Hepatocyte (in vitro differentiated cells): ENCODE results near the gene CPSF4. TPM values are rescaled to one million over a fixed set of nuclear protein-coding genes. Genes with fewer than 3 reads are reported as not detected.

ENCODE experiments used
- DNase-seq: peaks from one replicate; pipeline ENCODE4 v3.0.0-alpha.2; 2016; ENCODE audit warnings: low spot score
- H2AFZ ChIP-seq: fragments of 200-600 bp; sonication (generic); 2 replicates; pipeline ENCODE4 v1.6.0; 2016; ENCODE audit warnings: antibody characterized with exemption, mild to moderate bottlenecking
- H3K27ac ChIP-seq: fragments of 200-600 bp; sonication (generic); 2 replicates; pipeline ENCODE4 v1.5.1; 2016; ENCODE audit warnings: mild to moderate bottlenecking
- H3K27me3 ChIP-seq: fragments of 200-600 bp; sonication (generic); 2 replicates; pipeline ENCODE4 v1.6.1; 2016
- H3K36me3 ChIP-seq: fragments of 200-600 bp; sonication (generic); replicated peaks from 2 replicates; pipeline ENCODE4 v1.5.1; 2016; ENCODE audit warnings: low read depth; ENCODE audit not compliant: insufficient read depth
- H3K4me1 ChIP-seq: fragments of 200-600 bp; sonication (generic); 2 replicates; pipeline ENCODE4 v1.5.1; 2016; ENCODE audit warnings: mild to moderate bottlenecking, moderate library complexity; ENCODE audit not compliant: insufficient read depth
- H3K4me2 ChIP-seq: fragments of 200-600 bp; sonication (generic); 2 replicates; pipeline ENCODE4 v1.6.0; 2016
- H3K4me3 ChIP-seq: fragments of 200-600 bp; sonication (generic); 2 replicates; pipeline ENCODE4 v1.5.1; 2016; ENCODE audit warnings: mild to moderate bottlenecking
- H3K79me2 ChIP-seq: fragments of 200-600 bp; sonication (generic); 2 replicates; pipeline ENCODE4 v1.6.0; 2017; ENCODE audit warnings: mild to moderate bottlenecking
- H3K9me2 ChIP-seq: fragments of 200-600 bp; sonication (generic); replicated peaks from 2 replicates; pipeline ENCODE4 v1.6.0; 2017; ENCODE audit warnings: mild to moderate bottlenecking; ENCODE audit not compliant: insufficient read depth
- H3K9me3 ChIP-seq: fragments of 200-600 bp; sonication (generic); 2 replicates; pipeline ENCODE4 v1.5.1; 2016; ENCODE audit warnings: low read depth, mild to moderate bottlenecking
- H4K20me1 ChIP-seq: fragments of 200-600 bp; sonication (generic); 2 replicates; pipeline ENCODE4 v1.6.0; 2016; ENCODE audit warnings: mild to moderate bottlenecking; ENCODE audit not compliant: insufficient read depth, poor library complexity, severe bottlenecking
- CTCF ChIP-seq: fragments of 200-600 bp; sonication (generic); IDR thresholded peaks from 2 replicates; pipeline ENCODE4 v1.5.1; 2016; ENCODE audit warnings: antibody characterized with exemption, mild to moderate bottlenecking; ENCODE audit not compliant: poor library complexity
- EZH2 ChIP-seq: fragments of 200-600 bp; sonication (generic); IDR thresholded peaks from 2 replicates; pipeline ENCODE4 v1.6.1; 2016; ENCODE audit warnings: antibody characterized with exemption, mild to moderate bottlenecking, borderline replicate concordance
- EZH2phosphoT487 ChIP-seq: fragments of 200-600 bp; sonication (generic); IDR thresholded peaks from one replicate; pipeline ENCODE4 v1.6.1; 2018; ENCODE audit warnings: antibody characterized with exemption, mild to moderate bottlenecking, low read depth, moderate library complexity; ENCODE audit not compliant: unreplicated experiment, severe bottlenecking
- WGBS: methylation state at CpG from one replicate; pipeline ENCODE4 v1.1.6; 2016; ENCODE audit warnings: low lambda C conversion rate; ENCODE audit errors: missing lambda C conversion rate; 5-methylcytosine and 5-hydroxymethylcytosine counted together
- polyA plus RNA-seq: library from polyadenylated mRNA; unstranded; fragments of >200 nt; fragmentation: Nextera tagmentation; extraction: Ambion mirVana; gene quantifications from 2 replicates; pipeline ENCODE4 v1.2.1, GENCODE V29; 2016
- total RNA-seq: library from RNA; depleted of rRNA; stranded (reverse); fragments of >200 nt; gene quantifications from 2 replicates; pipeline ENCODE4 v1.2.3, GENCODE V29; 2014

Gene CPSF4
- total and polyA plus RNA-seq, 2 experiments from 2014 or later: 35.1 to 37.6 TPM

DNA sequence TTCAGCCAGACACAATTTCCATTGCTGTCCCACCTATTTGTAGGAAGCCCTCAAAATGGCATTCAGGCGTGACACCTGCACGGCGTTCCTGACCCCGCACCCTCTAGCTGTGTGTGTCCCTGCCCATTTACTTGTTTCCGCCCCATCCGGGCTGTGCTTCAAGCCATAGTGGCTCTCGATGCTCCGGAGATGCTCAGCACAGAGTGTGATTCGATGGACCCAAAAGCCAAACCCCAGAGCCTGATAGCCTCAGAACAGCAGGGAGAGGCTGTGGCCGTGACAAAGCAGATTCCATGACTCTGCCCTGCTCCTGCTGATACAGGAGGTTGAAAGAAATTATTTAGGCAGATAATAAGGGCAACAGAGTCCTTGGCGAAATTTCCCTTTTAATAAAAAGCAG is 16.6 kb upstream of the CPSF4 start:
- WGBS: 93% methylated on average over 11 of the region's 11 CpGs
- H3K4me1 ChIP-seq: no peaks in the 10 kb centered on the region
- H3K9me2 ChIP-seq: no peaks in the 10 kb centered on the region
- no peak for DNase-seq
- TF ChIP-seq EZH2phosphoT487 (no peak), CTCF (no peak), EZH2 (no peak)
- H3K27ac ChIP-seq: no peak overlapping the region
- no peak overlapping the region for H3K4me3 ChIP-seq
- H2AFZ ChIP-seq: no peak overlapping the region
- H3K79me2 ChIP-seq: no peaks in the 10 kb centered on the region
- H3K27me3 ChIP-seq: no peaks in the 10 kb centered on the region
- no peak overlapping the region for H3K4me2 ChIP-seq
- H3K36me3 ChIP-seq: no peaks in the 10 kb centered on the region
- no peaks in the 10 kb centered on the region for H4K20me1 ChIP-seq
- H3K9me3 ChIP-seq: no peaks in the 10 kb centered on the region

GRCh38 chr7:99422625-99423024 is 16.1 kb upstream of the CPSF4 start:
- no peak for DNase-seq
- Histone ChIP-seq H3K79me2 (no peaks in the 10 kb centered on the region), H3K27me3 (no peaks in the 10 kb centered on the region), H3K4me1 (no peaks in the 10 kb centered on the region), H3K4me3 (no peak overlapping the region), H4K20me1 (no peaks in the 10 kb centered on the region), H2AFZ (no peak overlapping the region), H3K9me3 (no peaks in the 10 kb centered on the region), H3K27ac (no peak overlapping the region), H3K9me2 (no peaks in the 10 kb centered on the region), H3K36me3 (no peaks in the 10 kb centered on the region), H3K4me2 (no peak overlapping the region)
- TF ChIP-seq EZH2phosphoT487 (no peak), CTCF (no peak)
- WGBS: 89% methylated on average over 5 of the region's 5 CpGs

- Histone ChIP-seq H3K4me2 (no peak overlapping the region), H3K4me3 (no peak overlapping the region), H2AFZ (no peak overlapping the region), H3K36me3 (no peaks in the 10 kb centered on the region), H3K9me3 (no peaks in the 10 kb centered on the region), H4K20me1 (no peaks in the 10 kb centered on the region), H3K27me3 (no peaks in the 10 kb centered on the region), H3K4me1 (no peaks in the 10 kb centered on the region), H3K79me2 (no peaks in the 10 kb centered on the region), H3K9me2 (no peaks in the 10 kb centered on the region), H3K27ac (no peak overlapping the region)
- no peak for TF ChIP-seq EZH2phosphoT487
- no peak for TF ChIP-seq CTCF
- TF ChIP-seq EZH2: no peak
- WGBS: 97% methylated on average over 24 of the region's 24 CpGs
- DNase-seq: no peak
Measured at GRCh38 chr7:99424932-99425730, 13.6 kb upstream of the CPSF4 start.
